ENCODE measurements around the gene IL18R1.

DNA sequence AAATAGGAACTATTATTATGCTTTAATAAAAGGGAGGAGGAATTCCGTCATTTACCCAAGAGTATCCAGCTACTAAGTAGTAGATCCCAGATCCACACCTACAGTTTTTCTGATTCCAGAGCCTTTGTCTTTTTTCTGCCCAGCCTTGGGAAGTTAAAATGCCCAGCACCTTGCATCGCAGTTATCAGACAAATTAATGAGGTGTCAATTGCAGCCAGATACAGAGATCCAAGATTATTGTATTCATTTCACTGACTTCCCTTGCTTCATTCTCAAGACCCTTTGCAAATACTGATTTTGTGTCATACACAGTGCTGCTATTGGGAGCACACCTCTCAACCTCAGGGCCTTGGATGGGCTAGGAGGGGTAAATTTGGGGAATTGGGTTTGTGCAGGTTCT is 1.1 kb downstream of the IL18R1 start:
- TF ChIP-seq, protein P1, sequence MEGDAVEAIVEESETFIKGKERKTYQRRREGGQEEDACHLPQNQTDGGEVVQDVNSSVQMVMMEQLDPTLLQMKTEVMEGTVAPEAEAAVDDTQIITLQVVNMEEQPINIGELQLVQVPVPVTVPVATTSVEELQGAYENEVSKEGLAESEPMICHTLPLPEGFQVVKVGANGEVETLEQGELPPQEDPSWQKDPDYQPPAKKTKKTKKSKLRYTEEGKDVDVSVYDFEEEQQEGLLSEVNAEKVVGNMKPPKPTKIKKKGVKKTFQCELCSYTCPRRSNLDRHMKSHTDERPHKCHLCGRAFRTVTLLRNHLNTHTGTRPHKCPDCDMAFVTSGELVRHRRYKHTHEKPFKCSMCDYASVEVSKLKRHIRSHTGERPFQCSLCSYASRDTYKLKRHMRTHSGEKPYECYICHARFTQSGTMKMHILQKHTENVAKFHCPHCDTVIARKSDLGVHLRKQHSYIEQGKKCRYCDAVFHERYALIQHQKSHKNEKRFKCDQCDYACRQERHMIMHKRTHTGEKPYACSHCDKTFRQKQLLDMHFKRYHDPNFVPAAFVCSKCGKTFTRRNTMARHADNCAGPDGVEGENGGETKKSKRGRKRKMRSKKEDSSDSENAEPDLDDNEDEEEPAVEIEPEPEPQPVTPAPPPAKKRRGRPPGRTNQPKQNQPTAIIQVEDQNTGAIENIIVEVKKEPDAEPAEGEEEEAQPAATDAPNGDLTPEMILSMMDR (IDR thresholded peaks at IDR 0.05; ENCODE audit: low read length), result no peak
- TF ChIP-seq EZH2 (optimal IDR thresholded peaks at IDR 0.05; ENCODE audit: low read depth, low read length) (no peak), EZH2phosphoT487 (IDR thresholded peaks at IDR 0.05; ENCODE audit: low read length) (no peak)

Data from MM.1S (cell line).